Eye (tissue), 1 donor: ENCODE measurements around the gene SLC26A9.
"Not testable (repeated sequence)": the region's sequence is repeated elsewhere in the genome, so short reads cannot be mapped to it uniquely, and the experiment has no call there.

Experiments used
- DNase-seq: peaks from one replicate; pipeline ENCODE4 v3.0.0-alpha.2; 2015

The SLC26A9 gene

DNA sequence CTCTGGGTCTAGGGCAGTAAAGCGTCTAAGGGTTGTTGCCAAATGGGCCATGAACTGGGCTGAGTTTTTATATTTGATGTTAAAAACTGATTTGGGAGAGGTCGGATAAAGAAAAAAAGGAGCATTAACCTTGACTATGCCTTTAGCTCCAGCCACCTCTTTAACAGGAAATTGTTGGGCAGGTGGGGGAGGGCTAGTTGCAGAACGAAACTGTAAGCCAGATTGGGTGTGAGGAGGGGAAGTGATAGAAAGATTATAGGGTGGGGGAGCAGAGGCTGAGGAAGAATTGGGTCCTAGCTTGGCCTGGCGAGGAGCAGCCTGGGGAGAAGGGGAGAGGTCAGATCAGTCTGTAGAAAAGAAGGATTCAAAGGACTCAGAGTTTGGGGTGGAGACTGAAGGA is 54.2 kb downstream of the SLC26A9 start:
- not testable (repeated sequence) for DNase-seq

DNA sequence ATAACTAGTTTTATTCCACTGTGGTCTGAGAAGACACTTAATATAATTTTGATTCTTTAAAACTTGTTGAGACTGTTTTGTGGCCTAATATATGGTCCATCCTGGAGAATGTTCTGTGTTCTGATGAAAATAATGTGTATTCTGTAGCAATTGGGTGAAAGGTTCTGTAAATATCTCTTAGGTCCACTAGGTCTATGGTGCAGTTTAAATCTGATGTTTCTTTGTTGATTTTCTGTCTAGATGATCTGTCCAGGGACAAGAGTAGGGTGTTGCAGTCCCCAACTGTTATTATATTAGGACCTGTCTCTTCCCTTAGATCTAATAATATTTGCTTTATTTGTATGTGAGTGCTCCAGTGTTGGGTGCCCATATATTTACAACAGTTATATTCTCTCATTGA is 59.5 kb downstream of the SLC26A9 start:
- DNase-seq: no peak

DNA sequence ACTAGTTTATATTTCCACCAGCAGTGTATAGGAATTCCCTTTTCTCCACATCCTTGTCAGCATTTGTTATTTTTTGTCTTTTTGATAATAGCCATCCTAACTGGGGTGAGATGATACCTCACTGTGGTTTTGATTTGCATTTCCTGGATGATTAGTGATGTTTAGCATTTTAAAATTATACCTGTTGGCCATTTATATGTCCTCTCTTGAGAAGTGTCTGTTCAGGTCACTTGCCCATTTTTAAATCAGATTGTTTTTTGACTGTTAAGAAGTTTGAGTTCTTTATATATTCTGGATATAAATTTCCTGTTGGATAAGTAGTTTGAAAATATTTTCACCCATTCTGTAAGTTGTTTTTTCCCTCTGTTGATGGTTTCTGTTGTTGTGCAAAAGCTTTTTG is 62.3 kb downstream of the SLC26A9 start:
- DNase-seq: no peak

DNA sequence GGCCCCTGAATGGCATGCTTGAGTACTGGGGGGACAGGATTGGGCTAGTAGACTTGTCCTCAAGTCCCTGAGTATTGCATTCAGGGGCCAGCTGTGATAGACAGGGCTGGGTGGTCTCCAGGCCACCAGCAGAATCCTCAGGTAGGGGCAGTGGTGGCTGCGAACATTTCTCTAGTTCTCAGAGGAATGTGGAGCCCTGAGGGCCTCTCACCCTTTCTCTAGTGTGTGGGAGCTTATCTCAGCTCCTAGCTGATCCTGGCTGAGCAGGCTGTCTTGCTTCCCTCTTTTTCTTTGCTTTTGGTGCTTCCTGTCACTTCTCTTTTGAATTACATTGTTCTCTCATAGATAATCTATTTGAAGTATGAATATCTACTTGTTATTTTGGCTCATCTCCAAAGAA is 63.3 kb downstream of the SLC26A9 start:
- no peak for DNase-seq

DNA sequence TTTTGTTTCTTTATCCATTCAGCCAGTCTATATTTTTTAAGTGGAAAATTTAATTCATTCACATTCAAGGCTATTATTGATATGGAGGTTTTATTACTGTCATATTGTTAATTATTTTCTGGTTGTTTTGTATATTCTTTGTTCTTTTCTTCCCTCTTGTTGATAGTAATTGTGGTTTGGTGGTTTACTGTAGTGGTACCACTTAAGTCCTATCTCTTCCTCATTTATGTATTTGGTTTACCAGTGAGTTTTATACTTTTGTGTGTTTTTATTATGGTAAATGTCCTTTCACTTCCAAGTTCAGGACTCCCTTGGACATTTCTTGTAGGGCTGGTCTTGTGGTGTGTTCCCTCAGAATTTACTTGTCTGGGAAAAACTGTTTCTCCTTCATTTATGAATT is 65.2 kb downstream of the SLC26A9 start:
- DNase-seq: no peak

DNA sequence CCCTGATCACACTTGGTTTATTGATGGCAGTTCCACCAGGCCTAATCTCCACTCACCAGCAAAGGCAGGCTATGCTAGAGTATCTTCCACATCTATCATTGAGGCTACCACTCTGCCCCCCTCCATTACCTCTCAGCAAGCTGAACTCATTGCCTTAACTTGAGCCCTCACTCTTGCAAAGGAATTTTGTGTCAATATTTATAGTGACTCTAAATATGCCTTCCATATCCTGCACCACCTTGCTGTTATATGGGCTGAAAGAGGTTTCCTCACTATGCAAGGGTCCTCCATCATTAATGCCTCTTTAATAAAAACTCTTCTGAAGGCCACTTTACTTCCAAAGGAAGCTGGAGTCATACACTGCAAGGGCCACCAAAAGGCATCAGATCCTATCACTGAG is 70.1 kb downstream of the SLC26A9 start:
- DNase-seq: not testable (repeated sequence)

DNA sequence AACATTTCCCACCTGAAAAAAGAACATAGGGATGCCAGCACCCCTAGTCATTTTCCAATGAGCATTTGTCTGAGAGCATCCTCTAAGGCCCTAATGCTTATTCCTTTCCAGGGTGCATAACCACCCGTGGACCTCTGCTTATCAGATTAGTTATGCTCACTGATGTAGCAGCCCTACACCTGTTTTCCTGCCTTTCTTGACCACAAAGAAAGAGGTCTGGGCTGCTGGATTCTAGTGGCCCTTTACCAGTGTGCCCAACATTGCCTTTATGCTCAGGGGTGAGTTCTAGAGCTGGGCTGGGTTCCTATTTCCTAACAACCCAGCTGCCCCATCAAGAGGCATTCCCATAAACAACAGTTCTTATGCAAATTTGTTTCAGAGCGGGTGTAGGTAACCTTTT is 73.0 kb downstream of the SLC26A9 start:
- DNase-seq: no peak
